KG1 (cell line): Measurements from ENCODE around the gene ANTXR1.

Source experiments
- DNase-seq: peaks from one replicate; lab custom pipeline; 2025; lab: John Stamatoyannopoulos, UW

ANTXR1 gene

GRCh38 chr2:69073928-69074570 is 61.1 kb downstream of the ANTXR1 start:
- DNase-seq = no peak

GRCh38 chr2:69074918-69075317 is 61.9 kb downstream of the ANTXR1 start:
- DNase-seq = no peak

GRCh38 chr2:69075486-69075885 is 62.5 kb downstream of the ANTXR1 start:
- no peak for DNase-seq

- no peak for DNase-seq
Observed at GRCh38 chr2:69076601-69077000, 63.6 kb downstream of the ANTXR1 start.

- no peak for DNase-seq
Observed at GRCh38 chr2:69077252-69077950, 64.4 kb downstream of the ANTXR1 start.

GRCh38 chr2:69080071-69080470 is 67.1 kb downstream of the ANTXR1 start:
- DNase-seq = no peak

- no peak for DNase-seq
Observed at GRCh38 chr2:69081001-69081580, 68.1 kb downstream of the ANTXR1 start.

- DNase-seq = no peak
Observed at GRCh38 chr2:69081757-69082156, 68.8 kb downstream of the ANTXR1 start.

- no peak for DNase-seq
Observed at GRCh38 chr2:69082430-69082997, 69.5 kb downstream of the ANTXR1 start.

- DNase-seq = no peak
Observed at GRCh38 chr2:69083235-69083748, 70.3 kb downstream of the ANTXR1 start.

- DNase-seq = no peak
Observed at GRCh38 chr2:69084492-69084891, 71.5 kb downstream of the ANTXR1 start.

GRCh38 chr2:69086466-69086865 is 73.5 kb downstream of the ANTXR1 start:
- no peak for DNase-seq

GRCh38 chr2:69087211-69087911 is 74.4 kb downstream of the ANTXR1 start:
- no peak for DNase-seq

- no peak for DNase-seq
Observed at GRCh38 chr2:69087912-69088240, 74.9 kb downstream of the ANTXR1 start.

- DNase-seq = no peak
Observed at GRCh38 chr2:69088466-69088865, 75.5 kb downstream of the ANTXR1 start.

- no peak for DNase-seq
Observed at GRCh38 chr2:69089266-69089665, 76.3 kb downstream of the ANTXR1 start.

GRCh38 chr2:69089998-69090397 is 77.0 kb downstream of the ANTXR1 start:
- no peak for DNase-seq

GRCh38 chr2:69090820-69091219 is 77.8 kb downstream of the ANTXR1 start:
- DNase-seq = no peak

- DNase-seq = no peak
Observed at GRCh38 chr2:69092857-69093256, 79.9 kb downstream of the ANTXR1 start.

- no peak for DNase-seq
Observed at GRCh38 chr2:69095305-69095704, 82.3 kb downstream of the ANTXR1 start.

- DNase-seq = no peak
Observed at GRCh38 chr2:69096326-69097095, 83.5 kb downstream of the ANTXR1 start.

GRCh38 chr2:69097148-69097610 is 84.2 kb downstream of the ANTXR1 start:
- DNase-seq = no peak
